ENCODE results near the gene RNASE1. TPM values are rescaled to one million over a fixed set of nuclear protein-coding genes. Genes with fewer than 3 reads are reported as not detected.

The RNASE1 gene
- total RNA-seq, 1 donor from 2014 or later = not detected

DNA sequence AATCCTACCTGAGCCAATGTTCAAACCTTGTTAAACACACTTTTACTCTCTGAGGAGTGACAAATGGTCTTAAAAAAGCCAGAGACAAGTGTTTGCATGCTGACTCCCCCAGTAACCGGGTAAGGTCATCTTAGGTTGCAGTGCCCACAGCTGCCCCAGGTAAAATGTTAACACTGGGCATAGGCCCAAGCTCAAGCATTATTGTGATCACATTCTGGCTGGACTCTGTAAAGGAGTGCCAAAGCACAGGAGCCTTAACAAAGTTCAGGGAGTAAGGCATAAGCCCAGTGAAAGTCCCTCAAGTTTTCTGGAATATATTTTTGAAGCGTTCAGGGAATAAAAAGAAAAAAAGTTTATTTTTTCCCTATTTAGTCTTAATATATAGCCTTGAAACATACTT is 48.3 kb downstream of the RNASE1 start:
- TF ChIP-seq, protein P1, sequence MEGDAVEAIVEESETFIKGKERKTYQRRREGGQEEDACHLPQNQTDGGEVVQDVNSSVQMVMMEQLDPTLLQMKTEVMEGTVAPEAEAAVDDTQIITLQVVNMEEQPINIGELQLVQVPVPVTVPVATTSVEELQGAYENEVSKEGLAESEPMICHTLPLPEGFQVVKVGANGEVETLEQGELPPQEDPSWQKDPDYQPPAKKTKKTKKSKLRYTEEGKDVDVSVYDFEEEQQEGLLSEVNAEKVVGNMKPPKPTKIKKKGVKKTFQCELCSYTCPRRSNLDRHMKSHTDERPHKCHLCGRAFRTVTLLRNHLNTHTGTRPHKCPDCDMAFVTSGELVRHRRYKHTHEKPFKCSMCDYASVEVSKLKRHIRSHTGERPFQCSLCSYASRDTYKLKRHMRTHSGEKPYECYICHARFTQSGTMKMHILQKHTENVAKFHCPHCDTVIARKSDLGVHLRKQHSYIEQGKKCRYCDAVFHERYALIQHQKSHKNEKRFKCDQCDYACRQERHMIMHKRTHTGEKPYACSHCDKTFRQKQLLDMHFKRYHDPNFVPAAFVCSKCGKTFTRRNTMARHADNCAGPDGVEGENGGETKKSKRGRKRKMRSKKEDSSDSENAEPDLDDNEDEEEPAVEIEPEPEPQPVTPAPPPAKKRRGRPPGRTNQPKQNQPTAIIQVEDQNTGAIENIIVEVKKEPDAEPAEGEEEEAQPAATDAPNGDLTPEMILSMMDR (IDR thresholded peaks at IDR 0.05) = no peak
- no peaks in the 10 kb centered on the region for H3K36me3 Mint-ChIP-seq (ENCODE audit: unreplicated experiment)
- no peak overlapping the region for H3K27ac Mint-ChIP-seq (ENCODE audit: unreplicated experiment)
- DNase-seq (ENCODE audit: extremely low spot score, unreplicated experiment) = no peak
- no peak overlapping the region for H3K4me3 Mint-ChIP-seq (ENCODE audit: unreplicated experiment)
- no peaks in the 10 kb centered on the region for H3K27me3 Mint-ChIP-seq (ENCODE audit: unreplicated experiment)
- H3K9me3 Mint-ChIP-seq (ENCODE audit: unreplicated experiment) = peaks cover 19% of the 10 kb centered on the region
- no peaks in the 10 kb centered on the region for H3K4me1 Mint-ChIP-seq (ENCODE audit: unreplicated experiment)

DNA sequence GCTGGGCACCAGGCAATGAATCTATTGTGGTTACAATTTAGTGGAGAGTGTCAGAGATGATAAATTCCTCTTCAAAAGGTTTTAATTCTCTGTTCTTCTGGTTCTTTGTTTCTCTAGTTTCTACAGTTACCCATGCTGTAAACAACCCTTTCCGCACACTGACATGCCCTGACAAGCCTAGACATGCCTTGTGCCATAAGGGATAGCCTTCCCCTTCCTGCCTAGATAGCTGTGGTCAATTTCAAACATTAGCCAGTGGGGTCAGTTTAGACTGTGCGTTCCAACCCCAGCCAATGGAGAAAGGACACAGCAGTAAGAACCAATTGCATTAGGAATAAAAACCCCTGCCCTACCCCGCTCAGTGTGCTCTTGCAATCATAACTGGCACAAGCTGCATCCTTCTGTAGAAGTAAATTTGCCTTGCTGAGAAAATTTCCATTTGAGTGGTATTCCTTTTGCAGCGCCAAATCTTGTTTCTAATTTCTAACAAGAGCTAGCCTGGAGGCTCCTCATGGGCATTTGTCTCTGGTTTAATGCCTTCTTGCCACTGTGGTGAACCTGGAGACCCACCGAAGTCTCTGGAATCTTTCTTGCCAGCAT is 50.6 kb downstream of the RNASE1 start:
- no peak for DNase-seq (ENCODE audit: extremely low spot score, unreplicated experiment)
- Mint-ChIP-seq H3K9me3 (ENCODE audit: unreplicated experiment) (peaks cover 19% of the 10 kb centered on the region), H3K4me1 (ENCODE audit: unreplicated experiment) (no peaks in the 10 kb centered on the region), H3K4me3 (ENCODE audit: unreplicated experiment) (no peak overlapping the region), H3K27ac (ENCODE audit: unreplicated experiment) (no peak overlapping the region), H3K36me3 (ENCODE audit: unreplicated experiment) (no peaks in the 10 kb centered on the region), H3K27me3 (ENCODE audit: unreplicated experiment) (no peaks in the 10 kb centered on the region)
- TF ChIP-seq, protein P1 (IDR thresholded peaks at IDR 0.05) = no peak

Other genes starting within 250 kb of the RNASE1 start
- not detected in 2 replicates for gene RNASE9, start 241.8 kb downstream of the RNASE1 start, total RNA-seq
- gene RNASE11, start 214.8 kb downstream of the RNASE1 start, total RNA-seq = not detected in 2 replicates
- not detected in 2 replicates for gene RNASE12, start 211.5 kb downstream of the RNASE1 start, total RNA-seq
- not detected in 2 replicates for gene OR6S1, start 161.2 kb downstream of the RNASE1 start, total RNA-seq
- 17.2 and 17.8 TPM in 2 replicates for gene RNASE4, start 118.3 kb downstream of the RNASE1 start, total RNA-seq
- gene ANG, start 114.1 kb downstream of the RNASE1 start, total RNA-seq = 7.4 and 8.6 TPM in 2 replicates
- gene EDDM3A, start 57.0 kb downstream of the RNASE1 start, total RNA-seq = not detected in 2 replicates
- not detected in 2 replicates for gene EDDM3B, start 34.4 kb downstream of the RNASE1 start, total RNA-seq
- gene RNASE6, start 21.6 kb downstream of the RNASE1 start, total RNA-seq = not detected in 2 replicates
- gene RNASE3, start 88.5 kb upstream of the RNASE1 start, total RNA-seq = not detected in 2 replicates
- not detected in 2 replicates for gene RNASE2, start 152.6 kb upstream of the RNASE1 start, total RNA-seq
- gene METTL17, start 187.1 kb upstream of the RNASE1 start, total RNA-seq = 58.6 and 63.9 TPM in 2 replicates
- gene SLC39A2, start 196.4 kb upstream of the RNASE1 start, total RNA-seq = 0.60 and 1.1 TPM in 2 replicates
- 8.0 and 8.6 TPM in 2 replicates for gene NDRG2, start 222.2 kb upstream of the RNASE1 start, total RNA-seq
- not detected in 2 replicates for gene TPPP2, start 227.4 kb upstream of the RNASE1 start, total RNA-seq
- not detected in 2 replicates for gene RNASE13, start 232.0 kb upstream of the RNASE1 start, total RNA-seq
- gene RNASE7, start 239.5 kb upstream of the RNASE1 start, total RNA-seq = not detected in 2 replicates

All from osteocyte (in vitro differentiated cells).